Measurements from ENCODE around the gene NABP1. TPM values are rescaled to one million over a fixed set of nuclear protein-coding genes. Genes with fewer than 3 reads are reported as not detected.

NABP1 gene
- total RNA-seq, 1 experiment from 2014 or later: 3.2 TPM

GRCh38 chr2:191650896-191651773 is 26.8 kb upstream of the NABP1 start:
- Histone ChIP-seq H2BK120ac (ENCODE audit: low read depth, low read length, poor library complexity, severe bottlenecking) (no peak overlapping the region), H3K79me1 (ENCODE audit: insufficient read depth, low read depth, low read length, poor library complexity, severe bottlenecking) (no peaks in the 10 kb centered on the region), H3K4me2 (ENCODE audit: insufficient read depth, insufficient read length, low read length) (no peak overlapping the region), H2BK20ac (ENCODE audit: low read depth, low read length, poor library complexity, severe bottlenecking) (no peak overlapping the region), H3K23me2 (ENCODE audit: insufficient read length, low read depth, low read length, poor library complexity, severe bottlenecking) (no peaks in the 10 kb centered on the region), H4K91ac (ENCODE audit: insufficient read length, low read depth, low read length) (no peak overlapping the region), H4K20me1 (ENCODE audit: control insufficient read depth, insufficient read depth, insufficient read length) (no peaks in the 10 kb centered on the region), H3K14ac (ENCODE audit: insufficient read depth, low read length) (no peak overlapping the region), H4K8ac (replicated peaks; ENCODE audit: insufficient read length, low read depth, low read length) (no peak overlapping the region), H2AK5ac (ENCODE audit: insufficient read length, low read length) (no peak overlapping the region), H2BK5ac (ENCODE audit: insufficient read length, low read length) (no peak overlapping the region), H3K4me1 (ENCODE audit: insufficient read depth, low read length) (no peaks in the 10 kb centered on the region), H3K56ac (ENCODE audit: insufficient read length, low read depth, low read length) (no peak overlapping the region), H3T11ph (ENCODE audit: low read length) (no peak overlapping the region), H3K79me2 (ENCODE audit: insufficient read depth, low read length) (no peaks in the 10 kb centered on the region), H3K9me3 (ENCODE audit: control insufficient read depth, low read depth, low read length) (no peaks in the 10 kb centered on the region), H2BK15ac (ENCODE audit: low read depth, low read length) (no peak overlapping the region), H4K5ac (ENCODE audit: insufficient read length, low read depth, low read length) (no peak overlapping the region), H3K4ac (ENCODE audit: low read depth, low read length) (no peak overlapping the region), H3K9ac (ENCODE audit: extremely low read depth, insufficient read length, low read length) (no peak overlapping the region), H2BK12ac (ENCODE audit: insufficient read length, low read depth, low read length) (no peak overlapping the region), H3K23ac (ENCODE audit: insufficient read length, low read depth, low read length) (no peak overlapping the region), H3K27ac (ENCODE audit: insufficient read length, low read depth, low read length) (no peak overlapping the region), H3K18ac (ENCODE audit: insufficient read length, low read depth, low read length) (no peak overlapping the region), H3K27me3 (ENCODE audit: insufficient read depth, low read length) (no peaks in the 10 kb centered on the region), H2AFZ (ENCODE audit: low read length) (no peak overlapping the region)
- DNase-seq: no peak
- H3K4me3 Mint-ChIP-seq: no peak overlapping the region
- no peak overlapping the region for H3K27ac Mint-ChIP-seq
- peaks cover 0 to 8% of the 10 kb centered on the region in 2 experiments; a peak in 1 of 5 replicates for H3K9me3 Mint-ChIP-seq
- TF ChIP-seq CTCF (conservative IDR thresholded peaks at IDR 0.05): no peak
- H3K36me3 Mint-ChIP-seq (ENCODE audit: insufficient read depth in 1 of 3, low read depth in 3 of 3): no peaks in the 10 kb centered on the region
- no CpG with 5 or more reads among the region's 3 CpGs for WGBS (ENCODE audit: extremely low coverage, insufficient read length, low lambda C conversion rate)
- no peaks in the 10 kb centered on the region for H3K27me3 Mint-ChIP-seq (ENCODE audit: low read depth)
- H3K4me1 Mint-ChIP-seq: no peaks in the 10 kb centered on the region

All from H9 (cell line).